Transverse colon (tissue), 4 donors: ENCODE data around the gene EPB41L5.

Source experiments
- CTCF ChIP-seq, 5 experiments: fragments of 200-600 bp in 3 of 5; fragments of 450-650 bp in 2 of 5; sonication (generic) in 3 of 5; IDR thresholded peaks; 1 replicate in 2 of 5; 2 replicates in 3 of 5; pipeline ENCODE4 v1.5.1; 2016 to 2017; ENCODE audit warnings: antibody characterized with exemption in 5 of 5, inconsistent platforms in 3 of 5, mild to moderate bottlenecking in 2 of 5, moderate library complexity in 1 of 5
- EP300 ChIP-seq: sonication (generic); formaldehyde crosslinking; IDR thresholded peaks from one replicate; pipeline ENCODE4 v1.6.1; 2017; ENCODE audit warnings: antibody characterized with exemption, low read depth
- POLR2A ChIP-seq: fragments of 450-650 bp; IDR thresholded peaks from one replicate; pipeline ENCODE4 v1.6.1; 2016; ENCODE audit warnings: antibody characterized with exemption, mild to moderate bottlenecking, moderate library complexity
- POLR2AphosphoS5 ChIP-seq, 3 donors: sonication (generic); formaldehyde crosslinking; IDR thresholded peaks; one replicate each; pipeline ENCODE4 v1.6.1; 2016; ENCODE audit warnings: antibody characterized with exemption in 3 of 3

GRCh38 chr2:120034621-120035020 lies 21.7 kb downstream of the EPB41L5 start:
- TF ChIP-seq CTCF (IDR thresholded peaks at IDR 0.05) = no peak
- no peak for TF ChIP-seq EP300
- TF ChIP-seq POLR2A = no peak
- no peak for TF ChIP-seq POLR2AphosphoS5 (IDR thresholded peaks at IDR 0.05)
